Measurements from ENCODE around the gene ZNF346.
A peak's percentile ranks its signal among the peaks of the same experiment; 100 is the strongest.
"Not testable (repeated sequence)": the region's sequence is repeated elsewhere in the genome, so short reads cannot be mapped to it uniquely, and the experiment has no call there.

Gene ZNF346
- long read RNA-seq, donor 1, partial matches to known transcripts, result 0 of 5 reads
- long read RNA-seq, donor 1, other reads (novel, unspliced or antisense), result 0 of 5 reads
- long read RNA-seq, donor 2, partial matches to known transcripts, result 0 of 4 reads
- long read RNA-seq, donor 2, other reads (novel, unspliced or antisense), result 0 of 4 reads
- long read RNA-seq, donor 3, partial matches to known transcripts, result 0 of 2 reads
- long read RNA-seq, donor 3, other reads (novel, unspliced or antisense), result 0 of 2 reads
- long read RNA-seq, donor 4, transcript ZNF346-201 (7 exons, 2,314 nt), result major isoform, 5 of 7 reads
- long read RNA-seq, donor 4, partial matches to known transcripts, result 0 of 7 reads
- long read RNA-seq, donor 4, other reads (novel, unspliced or antisense), result 0 of 7 reads
- long read RNA-seq, donor 5, partial matches to known transcripts, result 0 of 4 reads
- long read RNA-seq, donor 5, other reads (novel, unspliced or antisense), result 0 of 4 reads
- long read RNA-seq, donor 6, partial matches to known transcripts, result 0 of 4 reads
- long read RNA-seq, donor 6, other reads (novel, unspliced or antisense), result 0 of 4 reads
- long read RNA-seq, donor 7, transcript ZNF346-201 (7 exons, 2,314 nt), result major isoform, 7 of 11 reads
- long read RNA-seq, donor 7, partial matches to known transcripts, result 0 of 11 reads
- long read RNA-seq, donor 7, other reads (novel, unspliced or antisense), result 0 of 11 reads
- long read RNA-seq, donor 8, partial matches to known transcripts, result 0 of 9 reads
- long read RNA-seq, donor 8, other reads (novel, unspliced or antisense), result 0 of 9 reads

GRCh38 chr5:177022386-177023302 lies at the start of gene ZNF346:
Gene ZNF346 (plus strand): TSS chr5:177022696. CDS start chr5:177022739, 43 bp downstream.
- DNase-seq, result peak; percentile 96

GRCh38 chr5:176979669-176980068 lies 42.8 kb upstream of the ZNF346 start:
- DNase-seq, result no peak

GRCh38 chr5:176980818-176981217 lies 41.7 kb upstream of the ZNF346 start:
- DNase-seq, result no peak

GRCh38 chr5:176983112-176983511 lies 39.4 kb upstream of the ZNF346 start:
- not testable (repeated sequence) for DNase-seq

GRCh38 chr5:176983593-176983992 lies 38.9 kb upstream of the ZNF346 start:
- not testable (repeated sequence) for DNase-seq

- DNase-seq, result not testable (repeated sequence)
These were observed 38.3 kb upstream of the ZNF346 start for GRCh38 chr5:176984176-176984575.

- no peak for DNase-seq
These were observed 37.0 kb upstream of the ZNF346 start for GRCh38 chr5:176985516-176985915.

- no peak for DNase-seq
These were observed 36.2 kb upstream of the ZNF346 start for GRCh38 chr5:176986280-176986679.

- DNase-seq, result no peak
These were observed 34.9 kb upstream of the ZNF346 start for GRCh38 chr5:176987583-176987982.

GRCh38 chr5:176993081-176993480 lies 29.4 kb upstream of the ZNF346 start:
- not testable (repeated sequence) for DNase-seq

GRCh38 chr5:176994460-176995121 lies 27.9 kb upstream of the ZNF346 start:
- no peak for DNase-seq

GRCh38 chr5:176995122-176995490 lies 27.4 kb upstream of the ZNF346 start:
- no peak for DNase-seq

- DNase-seq, result no peak
These were observed 26.4 kb upstream of the ZNF346 start for GRCh38 chr5:176995896-176996767.

- DNase-seq, result no peak
These were observed 25.7 kb upstream of the ZNF346 start for GRCh38 chr5:176996780-176997179.

- DNase-seq, result no peak
These were observed 23.7 kb upstream of the ZNF346 start for GRCh38 chr5:176998828-176999227.

- not testable (repeated sequence) for DNase-seq
These were observed 23.0 kb upstream of the ZNF346 start for GRCh38 chr5:176999526-176999925.

- DNase-seq, result no peak
These were observed 18.8 kb upstream of the ZNF346 start for GRCh38 chr5:177003649-177004048.

- DNase-seq, result no peak
These were observed 17.5 kb upstream of the ZNF346 start for GRCh38 chr5:177004961-177005360.

- DNase-seq, result peak; percentile 90
These were observed 16.8 kb upstream of the ZNF346 start for GRCh38 chr5:177005619-177006264.
